HUDEP-2 (cell line): ENCODE measurements around the gene SCN2A.

Experiments used
- DNase-seq, 76 experiments: peaks; one replicate each; lab custom pipeline; 2025; ENCODE audit not compliant: unreplicated experiment in 76 of 76; lab: John Stamatoyannopoulos, UW

The SCN2A gene

DNA sequence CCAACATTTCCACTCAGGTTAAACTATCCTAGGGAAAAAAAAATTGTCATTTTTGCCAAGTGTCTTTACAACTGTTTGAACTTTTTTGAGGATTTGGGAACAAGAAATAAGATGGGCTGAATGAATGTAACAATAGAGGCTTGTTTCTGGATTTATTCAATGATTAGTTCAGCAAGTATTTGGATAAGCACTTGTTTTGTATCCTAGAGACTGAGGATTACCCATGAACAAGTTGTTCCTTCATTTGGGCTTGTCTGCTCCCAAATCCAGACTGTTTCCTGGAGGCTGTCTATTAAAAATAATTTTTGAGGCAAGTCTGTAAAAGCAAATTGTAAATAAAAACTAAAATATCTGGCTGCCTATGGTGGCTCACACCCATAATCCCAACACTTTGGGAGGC lies 168.3 kb downstream of the SCN2A start:
- DNase-seq = no peak

- no peak for DNase-seq
These were observed 169.0 kb downstream of the SCN2A start for GRCh38 chr2:165408186-165408585.

- no peak for DNase-seq
These were observed 171.1 kb downstream of the SCN2A start for GRCh38 chr2:165410276-165410675.

DNA sequence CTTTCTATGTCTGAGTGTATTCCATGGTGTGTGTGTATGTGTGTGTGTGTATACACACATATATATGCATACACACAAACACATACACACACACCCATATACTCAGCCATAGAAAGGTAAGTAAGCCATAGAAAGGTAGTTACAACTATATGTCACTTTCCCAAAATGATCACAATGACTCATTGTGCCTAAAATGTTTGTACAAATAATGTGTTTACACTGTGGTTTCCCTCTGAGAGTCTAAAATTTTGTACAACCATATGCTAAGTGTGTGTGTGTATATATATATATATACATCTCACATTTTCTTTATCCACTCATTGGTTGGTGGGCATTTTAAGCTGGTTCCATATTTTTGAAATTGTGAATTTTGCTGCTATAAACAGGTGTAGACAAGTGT lies 175.0 kb downstream of the SCN2A start:
- no peak for DNase-seq

- no peak for DNase-seq
These were observed 177.8 kb downstream of the SCN2A start for GRCh38 chr2:165417009-165417408.

DNA sequence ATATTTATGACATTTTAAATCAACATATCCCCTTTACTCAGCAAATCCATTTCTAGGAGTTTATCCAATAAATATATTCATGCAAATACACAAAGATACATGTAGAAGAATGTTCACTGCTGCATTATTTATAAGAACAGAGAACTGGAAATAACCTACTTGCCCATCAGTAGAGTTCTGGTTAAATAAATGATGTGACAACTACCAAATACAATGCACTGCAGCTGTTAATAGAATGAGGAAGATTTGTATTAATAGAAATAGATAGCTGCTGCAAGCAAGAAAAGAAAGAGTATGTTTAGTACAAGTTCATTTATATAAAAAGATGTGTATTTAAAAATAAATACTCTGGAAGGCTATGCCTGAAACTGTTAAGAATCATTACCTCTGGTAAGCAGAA lies 181.0 kb downstream of the SCN2A start:
- DNase-seq = no peak

DNA sequence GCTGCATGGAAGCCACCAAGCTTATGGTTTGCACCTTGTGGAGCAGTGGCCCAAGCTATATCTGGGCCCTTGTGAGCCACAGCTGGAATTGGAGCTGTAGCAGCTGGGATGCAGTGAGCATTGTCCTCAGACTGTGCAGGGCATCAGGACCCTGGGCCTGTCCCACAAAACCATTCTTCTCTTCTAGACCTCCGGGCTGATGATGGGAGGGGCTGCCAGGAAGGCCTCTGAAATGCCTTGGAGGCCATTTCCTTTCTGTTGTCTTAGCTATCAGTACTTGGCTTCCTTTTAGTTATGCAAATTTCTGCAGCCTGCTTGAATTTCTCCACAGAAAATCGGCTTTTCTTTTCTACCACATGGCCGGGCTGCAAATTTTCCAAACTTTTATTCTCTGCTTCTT lies 183.9 kb downstream of the SCN2A start:
- DNase-seq = no peak

DNA sequence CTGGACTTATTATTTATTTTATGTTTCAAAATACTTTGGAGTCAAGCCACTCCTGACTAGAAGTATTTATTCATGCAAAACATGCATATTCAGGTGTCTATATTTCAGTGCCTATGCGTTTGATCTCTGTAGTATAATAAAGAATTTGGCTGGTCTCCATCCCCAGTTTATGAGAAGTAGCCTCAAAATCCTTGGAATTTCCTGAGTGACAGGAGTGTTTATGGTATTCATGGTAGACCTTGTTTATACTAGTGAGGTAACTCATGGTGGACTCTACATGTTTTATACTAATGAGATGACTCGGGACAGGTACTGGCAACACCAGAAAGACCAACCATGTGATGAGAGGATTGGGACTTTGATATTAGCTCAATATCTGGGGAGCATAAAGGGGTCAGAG lies 186.3 kb downstream of the SCN2A start:
- no peak for DNase-seq

DNA sequence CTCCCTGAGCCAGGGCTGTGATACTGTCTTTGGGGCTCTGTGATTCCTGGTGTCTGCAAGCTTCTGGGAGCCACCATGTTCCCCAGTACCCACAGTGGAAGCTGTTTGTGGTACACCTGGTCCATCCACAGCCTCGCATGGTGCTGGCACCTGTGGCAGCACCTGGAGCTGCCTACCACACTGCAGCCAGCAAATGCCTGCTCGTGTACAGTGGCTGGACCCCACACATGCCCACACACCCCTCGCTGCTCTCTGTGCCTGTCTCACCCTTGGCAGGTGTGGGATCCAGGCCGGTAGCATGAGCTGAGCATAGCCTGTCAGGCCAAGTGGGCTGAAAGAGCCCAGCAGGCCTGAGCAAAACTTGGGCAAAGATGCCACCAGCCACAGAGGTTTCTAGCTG lies 188.5 kb downstream of the SCN2A start:
- DNase-seq = no peak

GRCh38 chr2:165428926-165429325 lies 189.7 kb downstream of the SCN2A start:
- DNase-seq = no peak

GRCh38 chr2:165431014-165431413 lies 191.8 kb downstream of the SCN2A start:
- no peak for DNase-seq

- DNase-seq = no peak
These were observed 193.2 kb downstream of the SCN2A start for GRCh38 chr2:165432234-165432966.

- no peak for DNase-seq
These were observed 195.8 kb downstream of the SCN2A start for GRCh38 chr2:165434865-165435496.

DNA sequence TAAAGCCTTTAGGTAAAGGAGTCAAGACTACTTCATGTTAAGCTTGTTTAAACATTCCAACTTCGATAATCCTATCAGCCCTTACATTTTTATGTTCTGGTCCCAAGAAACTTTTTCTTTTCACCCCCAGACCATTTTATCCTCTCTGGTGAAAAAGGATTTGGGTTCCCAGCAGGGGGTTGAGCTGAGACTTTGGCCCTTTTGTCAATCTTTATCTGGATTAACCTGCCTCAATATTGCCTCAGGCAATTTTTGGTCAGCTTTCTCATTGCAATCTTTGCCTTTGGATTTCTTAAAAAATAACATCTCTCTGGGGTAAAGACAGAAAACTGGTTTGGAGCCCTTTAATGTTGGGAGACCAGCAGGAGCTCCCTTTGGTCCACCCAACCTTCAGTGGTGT lies 196.4 kb downstream of the SCN2A start:
- no peak for DNase-seq

DNA sequence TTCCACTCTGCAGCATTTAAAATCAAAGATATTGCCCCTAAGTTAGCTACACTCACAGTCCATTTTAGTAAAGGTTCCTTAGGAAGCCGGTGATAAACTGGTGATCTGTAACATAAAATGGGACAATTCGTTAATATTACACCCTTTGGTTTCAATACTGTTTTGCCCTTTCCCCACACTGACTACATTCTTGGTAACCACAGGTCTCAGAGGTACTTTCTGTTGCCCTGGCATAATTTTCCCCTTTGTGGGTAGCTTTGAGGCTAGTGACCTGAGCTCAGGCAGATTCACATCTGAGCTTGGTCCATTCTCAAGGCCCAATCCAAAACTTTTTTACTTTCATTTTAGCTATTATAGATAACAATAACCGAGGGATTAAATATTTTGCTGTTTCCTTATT lies 197.3 kb downstream of the SCN2A start:
- no peak for DNase-seq

GRCh38 chr2:165440367-165440766 lies 201.2 kb downstream of the SCN2A start:
- DNase-seq = no peak
